ENCODE measurements around the gene IGFL2.
A peak's percentile ranks its signal among the peaks of the same experiment; 100 is the strongest.
"Not testable (repeated sequence)": the region's sequence is repeated elsewhere in the genome, so short reads cannot be mapped to it uniquely, and the experiment has no call there.

The IGFL2 gene

DNA sequence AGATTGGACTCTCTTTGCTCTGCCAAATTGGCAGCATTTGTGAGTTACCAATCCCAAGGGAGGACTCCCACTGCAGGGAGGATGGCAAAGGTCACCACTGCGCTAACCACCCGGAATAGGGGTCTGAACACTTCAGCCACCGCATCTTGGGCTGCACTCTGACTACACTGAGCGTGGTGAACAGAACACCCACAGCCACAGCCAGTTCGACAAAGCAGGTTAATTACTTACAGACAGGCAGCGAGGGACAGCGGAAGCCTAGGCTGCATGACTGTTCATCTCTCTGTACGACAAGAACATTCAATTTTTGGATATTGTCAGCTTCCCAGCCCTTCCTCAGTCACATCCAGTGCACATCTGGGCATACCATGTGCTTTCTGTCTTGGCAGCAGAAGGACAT is 59.8 kb downstream of the IGFL2 start:
- not testable (repeated sequence) for H3K4me3 Mint-ChIP-seq; H3K36me3 Mint-ChIP-seq; ATAC-seq; DNase-seq (ENCODE audit: low spot score in 2 of 2); H3K9me3 Mint-ChIP-seq; H3K27ac Mint-ChIP-seq; H3K4me1 Mint-ChIP-seq

DNA sequence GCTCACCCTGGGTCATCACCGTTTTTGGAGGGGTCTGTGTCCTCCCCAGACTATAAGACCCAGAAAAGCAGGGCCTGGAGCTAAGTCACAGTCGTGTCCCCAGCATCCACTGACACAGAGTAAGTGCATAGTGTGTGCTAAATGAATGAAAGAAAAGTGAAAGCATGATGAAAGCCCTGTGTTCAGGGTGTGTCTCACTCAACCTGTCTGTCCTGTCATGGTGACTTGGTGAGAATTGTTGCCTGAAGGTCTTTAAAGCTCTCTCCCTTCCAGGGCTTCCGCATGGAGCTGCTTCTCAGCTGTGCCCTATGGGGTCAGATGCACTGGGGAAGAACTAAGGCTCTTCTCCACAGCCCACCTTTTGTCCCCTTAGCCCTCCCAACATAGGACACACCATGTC is 61.0 kb downstream of the IGFL2 start:
- ATAC-seq (peak; percentile 28), DNase-seq (ENCODE audit: low spot score in 2 of 2) (no peak)
- H3K4me3 Mint-ChIP-seq, result no peak overlapping the region
- H3K9me3 Mint-ChIP-seq, result no peaks in the 10 kb centered on the region
- H3K36me3 Mint-ChIP-seq, result no peaks in the 10 kb centered on the region
- H3K4me1 Mint-ChIP-seq, result peaks cover 6% of the 10 kb centered on the region
- no peak overlapping the region for H3K27ac Mint-ChIP-seq

DNA sequence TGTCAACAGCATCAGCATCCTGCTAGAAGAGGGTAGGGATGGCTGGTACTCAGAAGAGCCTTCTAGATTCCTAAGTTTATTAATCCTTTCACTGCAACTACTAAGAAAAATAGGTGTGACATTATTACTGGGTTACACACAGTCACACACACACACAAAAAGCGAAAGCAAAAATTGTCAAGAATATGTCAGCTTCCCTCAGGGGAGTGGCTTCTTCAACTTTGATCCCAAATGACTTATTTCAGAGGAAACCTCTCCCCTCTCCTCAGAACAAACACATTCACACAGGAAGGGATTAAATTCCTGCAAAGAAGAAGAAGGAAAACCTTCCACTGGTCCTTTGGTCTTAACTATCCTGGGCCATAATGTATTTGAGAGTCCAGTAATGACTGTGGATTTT is 61.4 kb downstream of the IGFL2 start:
- ATAC-seq (no peak), DNase-seq (ENCODE audit: low spot score in 2 of 2) (no peak)
- no peak overlapping the region for H3K4me3 Mint-ChIP-seq

DNA sequence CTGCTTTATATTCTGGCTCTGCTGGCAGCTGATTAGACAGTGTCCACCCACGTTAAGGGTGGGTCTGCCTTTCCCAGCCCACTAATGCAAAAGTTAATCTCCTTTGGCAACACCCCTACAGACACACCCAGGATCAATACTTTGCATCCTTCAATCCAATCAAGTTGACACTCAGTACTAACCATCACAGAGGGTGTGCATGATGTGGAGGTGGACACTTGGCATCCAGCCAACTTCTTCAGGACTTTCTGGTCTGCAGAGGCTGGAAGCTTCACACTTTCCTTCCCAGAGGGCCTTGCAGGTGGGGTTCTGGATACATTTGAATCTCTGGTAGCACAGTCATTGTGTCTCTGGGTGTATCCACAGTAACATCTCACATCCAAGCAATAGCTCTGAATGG is 62.6 kb downstream of the IGFL2 start:
- H3K4me3 Mint-ChIP-seq, result no peak overlapping the region
- no peak for ATAC-seq
- no peak overlapping the region for H3K27ac Mint-ChIP-seq
- H3K9me3 Mint-ChIP-seq, result no peaks in the 10 kb centered on the region
- peaks cover 6% of the 10 kb centered on the region for H3K4me1 Mint-ChIP-seq
- DNase-seq (ENCODE audit: low spot score in 2 of 2), result no peak
- no peaks in the 10 kb centered on the region for H3K36me3 Mint-ChIP-seq

More for the DNA sequence above, 61.4 kb downstream of the IGFL2 start:
- Mint-ChIP-seq H3K27ac (no peak overlapping the region), H3K36me3 (no peaks in the 10 kb centered on the region), H3K4me1 (peaks cover 6% of the 10 kb centered on the region), H3K9me3 (no peaks in the 10 kb centered on the region)
